ENCODE results near the gene SMIM21.

DNA sequence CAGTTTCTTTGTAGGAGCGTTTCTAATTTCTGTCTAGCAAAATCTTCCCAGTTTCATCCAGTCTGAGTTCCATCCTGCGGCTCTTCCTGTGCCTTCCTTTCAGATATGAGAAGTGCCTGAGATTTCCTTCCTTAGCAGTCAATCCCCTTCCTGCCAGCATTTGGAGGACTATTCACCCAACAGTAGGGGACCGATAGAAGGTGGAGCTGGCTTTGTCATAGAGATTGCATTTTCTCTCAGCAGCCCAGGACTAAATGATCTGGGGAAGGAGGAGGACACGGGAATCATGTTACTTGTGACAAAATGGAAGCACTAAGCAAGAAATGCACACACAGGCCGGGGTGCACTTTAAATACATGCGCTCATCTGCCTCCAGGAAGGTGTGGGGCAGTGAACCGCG lies 5.6 kb upstream of the SMIM21 start:
- TF ChIP-seq POLR2AphosphoS5 (IDR thresholded peaks at IDR 0.05) (no peak), POLR2A (IDR thresholded peaks at IDR 0.05) (no peak)
